GM23338 (cell line): ENCODE results near the gene PEX16.

Source experiments
- CREB1 ChIP-seq: fragments of 250-450 bp; sonication (Bioruptor Pico); IDR thresholded peaks from 2 replicates; pipeline ENCODE4 v1.5.0; 2020; ENCODE audit warnings: low read depth, mild to moderate bottlenecking, moderate library complexity
- CTCF ChIP-seq, 2 experiments: fragments of 200-600 bp in 1 of 2; sonication (generic) in 1 of 2; conservative IDR thresholded peaks; 2 replicates each; pipeline versions ENCODE4 v1.5.1 to v1.6.1; 2016 to 2017; ENCODE audit warnings: antibody characterized with exemption in 2 of 2, low read depth in 2 of 2, mild to moderate bottlenecking in 2 of 2, moderate library complexity in 1 of 2
- EZH2 ChIP-seq: fragments of 200-600 bp; sonication (generic); IDR thresholded peaks from one replicate; pipeline ENCODE4 v1.8.0; 2017; ENCODE audit warnings: antibody characterized with exemption, mild to moderate bottlenecking, low read depth; ENCODE audit not compliant: unreplicated experiment
- EZH2phosphoT487 ChIP-seq: fragments of 200-600 bp; sonication (generic); IDR thresholded peaks from one replicate; pipeline ENCODE4 v1.8.1; 2018; ENCODE audit warnings: antibody characterized with exemption; ENCODE audit not compliant: unreplicated experiment
- JUNB ChIP-seq: IDR thresholded peaks from one replicate; pipeline ENCODE4 v1.6.1; 2016; ENCODE audit warnings: antibody characterized with exemption; ENCODE audit not compliant: unreplicated experiment
- NANOG ChIP-seq: IDR thresholded peaks from 2 replicates; pipeline ENCODE4 v1.6.1; 2016; ENCODE audit warnings: antibody characterized with exemption, borderline replicate concordance
- POLR2AphosphoS5 ChIP-seq: IDR thresholded peaks from 2 replicates; pipeline ENCODE4 v1.6.1; 2016; ENCODE audit warnings: antibody characterized with exemption, low read depth
- STAT1 ChIP-seq: IDR thresholded peaks from one replicate; pipeline ENCODE4 v1.6.1; 2016; ENCODE audit warnings: antibody characterized with exemption; ENCODE audit not compliant: unreplicated experiment
- ZNF114 ChIP-seq: fragments of 250-450 bp; sonication (Bioruptor Pico); IDR thresholded peaks from 2 replicates; pipeline ENCODE4 v1.5.0; 2020; ENCODE audit warnings: mild to moderate bottlenecking, moderate library complexity
- ZNF331 ChIP-seq: fragments of 250-450 bp; sonication (Bioruptor Pico); IDR thresholded peaks from 2 replicates; pipeline ENCODE4 v1.5.0; 2020; ENCODE audit warnings: low read depth, mild to moderate bottlenecking, moderate library complexity
- TF ChIP-seq, protein P1 (sequence below): IDR thresholded peaks from one replicate; pipeline ENCODE4 v1.6.1; 2018; ENCODE audit warnings: antibody characterized with exemption; ENCODE audit not compliant: unreplicated experiment
- TF ChIP-seq, protein P2 (sequence below): IDR thresholded peaks from 2 replicates; pipeline ENCODE4 v1.6.1; 2016; ENCODE audit warnings: antibody characterized with exemption

DNA sequence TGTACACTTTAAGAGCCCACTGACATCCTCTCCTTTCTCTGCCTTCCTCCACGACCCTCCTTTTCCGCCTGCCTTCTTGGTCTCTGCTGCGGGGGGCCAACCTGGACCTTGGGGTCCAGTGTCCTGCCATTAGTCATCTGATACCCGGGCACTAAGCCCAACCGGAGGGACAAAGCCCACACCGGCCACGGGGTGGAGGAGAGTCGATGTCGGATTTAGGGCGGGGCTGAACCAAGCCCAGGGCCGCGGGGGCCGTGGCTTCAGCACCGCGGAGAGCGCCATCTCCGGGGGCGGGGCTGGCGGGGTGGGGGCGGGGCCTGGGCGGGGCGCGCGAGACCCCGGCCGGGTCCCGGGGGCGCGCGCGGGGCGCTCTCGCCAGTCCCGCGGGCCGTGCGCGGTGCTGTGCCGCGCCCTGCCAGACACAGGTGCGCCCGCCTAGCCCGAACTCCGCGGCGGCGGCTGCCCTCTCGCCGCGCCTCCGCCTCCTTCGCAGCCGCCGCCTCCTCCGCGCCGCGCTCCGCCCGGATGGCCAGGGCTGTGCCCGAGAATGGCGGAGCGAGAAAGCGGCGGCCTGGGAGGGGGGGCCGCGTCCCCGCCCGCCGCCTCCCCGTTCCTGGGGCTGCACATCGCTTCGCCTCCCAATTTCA lies 32.3 kb downstream of the PEX16 start, which contains the start of gene MAPK8IP1:
- 0 out of 4 replicates have a peak, but pooled peaks of 1 of the 2 experiments have one; percentile 2 for TF ChIP-seq CTCF (conservative IDR thresholded peaks at IDR 0.05; ENCODE audit: low read depth in 2 of 2)
- TF ChIP-seq CREB1 (CRISPR knock-in tag) = no peak
- no peak for TF ChIP-seq NANOG
- TF ChIP-seq EZH2phosphoT487 = no peak
- TF ChIP-seq EZH2 = no peak
- TF ChIP-seq POLR2AphosphoS5 = peak; percentile 48; the same call in 1 of the 2 replicates
- no peak for TF ChIP-seq JUNB
- TF ChIP-seq, protein P1, sequence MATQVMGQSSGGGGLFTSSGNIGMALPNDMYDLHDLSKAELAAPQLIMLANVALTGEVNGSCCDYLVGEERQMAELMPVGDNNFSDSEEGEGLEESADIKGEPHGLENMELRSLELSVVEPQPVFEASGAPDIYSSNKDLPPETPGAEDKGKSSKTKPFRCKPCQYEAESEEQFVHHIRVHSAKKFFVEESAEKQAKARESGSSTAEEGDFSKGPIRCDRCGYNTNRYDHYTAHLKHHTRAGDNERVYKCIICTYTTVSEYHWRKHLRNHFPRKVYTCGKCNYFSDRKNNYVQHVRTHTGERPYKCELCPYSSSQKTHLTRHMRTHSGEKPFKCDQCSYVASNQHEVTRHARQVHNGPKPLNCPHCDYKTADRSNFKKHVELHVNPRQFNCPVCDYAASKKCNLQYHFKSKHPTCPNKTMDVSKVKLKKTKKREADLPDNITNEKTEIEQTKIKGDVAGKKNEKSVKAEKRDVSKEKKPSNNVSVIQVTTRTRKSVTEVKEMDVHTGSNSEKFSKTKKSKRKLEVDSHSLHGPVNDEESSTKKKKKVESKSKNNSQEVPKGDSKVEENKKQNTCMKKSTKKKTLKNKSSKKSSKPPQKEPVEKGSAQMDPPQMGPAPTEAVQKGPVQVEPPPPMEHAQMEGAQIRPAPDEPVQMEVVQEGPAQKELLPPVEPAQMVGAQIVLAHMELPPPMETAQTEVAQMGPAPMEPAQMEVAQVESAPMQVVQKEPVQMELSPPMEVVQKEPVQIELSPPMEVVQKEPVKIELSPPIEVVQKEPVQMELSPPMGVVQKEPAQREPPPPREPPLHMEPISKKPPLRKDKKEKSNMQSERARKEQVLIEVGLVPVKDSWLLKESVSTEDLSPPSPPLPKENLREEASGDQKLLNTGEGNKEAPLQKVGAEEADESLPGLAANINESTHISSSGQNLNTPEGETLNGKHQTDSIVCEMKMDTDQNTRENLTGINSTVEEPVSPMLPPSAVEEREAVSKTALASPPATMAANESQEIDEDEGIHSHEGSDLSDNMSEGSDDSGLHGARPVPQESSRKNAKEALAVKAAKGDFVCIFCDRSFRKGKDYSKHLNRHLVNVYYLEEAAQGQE = peak; percentile 76
- no peak for TF ChIP-seq ZNF114 (CRISPR knock-in tag)
- TF ChIP-seq ZNF331 (CRISPR knock-in tag) = no peak
- TF ChIP-seq, protein P2, sequence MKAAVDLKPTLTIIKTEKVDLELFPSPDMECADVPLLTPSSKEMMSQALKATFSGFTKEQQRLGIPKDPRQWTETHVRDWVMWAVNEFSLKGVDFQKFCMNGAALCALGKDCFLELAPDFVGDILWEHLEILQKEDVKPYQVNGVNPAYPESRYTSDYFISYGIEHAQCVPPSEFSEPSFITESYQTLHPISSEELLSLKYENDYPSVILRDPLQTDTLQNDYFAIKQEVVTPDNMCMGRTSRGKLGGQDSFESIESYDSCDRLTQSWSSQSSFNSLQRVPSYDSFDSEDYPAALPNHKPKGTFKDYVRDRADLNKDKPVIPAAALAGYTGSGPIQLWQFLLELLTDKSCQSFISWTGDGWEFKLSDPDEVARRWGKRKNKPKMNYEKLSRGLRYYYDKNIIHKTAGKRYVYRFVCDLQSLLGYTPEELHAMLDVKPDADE = no peak
- no peak for TF ChIP-seq STAT1
